HTR-8/SVneo (cell line): Measurements from ENCODE around the gene BAHCC1.

Experiments used
- DNase-seq: peaks from one replicate; pipeline ENCODE4 v3.0.0; 2011; ENCODE audit warnings: low spot score, mixed read lengths; ENCODE audit not compliant: insufficient read length
- FAIRE-seq: peaks from 2 replicates; lab custom pipeline; 2011; peaks lifted over from hg19 to GRCh38; lab: Jason Lieb, UNC

The BAHCC1 gene

GRCh38 chr17:81502471-81503017, 107.3 kb downstream of the BAHCC1 start:
- DNase-seq (no peak), FAIRE-seq (no peak)

GRCh38 chr17:81503619-81504018, 108.4 kb downstream of the BAHCC1 start:
- no peak for FAIRE-seq
- DNase-seq: no peak

- DNase-seq (no peak), FAIRE-seq (peak; percentile 20)
These were observed 113.5 kb downstream of the BAHCC1 start for GRCh38 chr17:81508639-81509206.

GRCh38 chr17:81509207-81509971, 114.1 kb downstream of the BAHCC1 start:
- no peak for DNase-seq
- FAIRE-seq: no peak

- FAIRE-seq (no peak), DNase-seq (no peak)
These were observed 114.9 kb downstream of the BAHCC1 start for GRCh38 chr17:81509972-81510784.

- FAIRE-seq: no peak
- no peak for DNase-seq
These were observed 115.7 kb downstream of the BAHCC1 start for GRCh38 chr17:81510785-81511553.

GRCh38 chr17:81511554-81511803, 116.2 kb downstream of the BAHCC1 start:
- DNase-seq (no peak), FAIRE-seq (no peak)

- DNase-seq (no peak), FAIRE-seq (no peak)
These were observed 116.7 kb downstream of the BAHCC1 start for GRCh38 chr17:81511804-81512561.

GRCh38 chr17:81512562-81513371, 117.5 kb downstream of the BAHCC1 start, which contains the start of gene ACTG1:
ACTG1 (minus strand) TSS chr17:81512799; CDS start chr17:81512354, 445 bp downstream.
- DNase-seq (peak; percentile 88), FAIRE-seq (no peak)

GRCh38 chr17:81513372-81513752, 118.1 kb downstream of the BAHCC1 start:
- DNase-seq (no peak), FAIRE-seq (no peak)

- FAIRE-seq (no peak), DNase-seq (no peak)
These were observed 118.7 kb downstream of the BAHCC1 start for GRCh38 chr17:81513753-81514488.

GRCh38 chr17:81514489-81514738, 119.2 kb downstream of the BAHCC1 start:
- FAIRE-seq (peak; percentile 23), DNase-seq (no peak)

GRCh38 chr17:81514739-81515529, 119.7 kb downstream of the BAHCC1 start:
- FAIRE-seq (no peak), DNase-seq (no peak)

GRCh38 chr17:81515530-81516041, 120.3 kb downstream of the BAHCC1 start:
- DNase-seq: no peak
- FAIRE-seq: no peak
